ENCODE measurements around the gene SOST.

SOST gene

GRCh38 chr17:43737722-43738121 lies 20.9 kb downstream of the SOST start:
- H3K27ac ChIP-seq: no peak overlapping the region
- TF ChIP-seq CTCF (conservative IDR thresholded peaks at IDR 0.05): no peak

- H3K27ac ChIP-seq: no peak overlapping the region
- no peak for TF ChIP-seq CTCF (conservative IDR thresholded peaks at IDR 0.05)
These were observed 22.2 kb downstream of the SOST start for GRCh38 chr17:43736389-43736788.

- H3K27ac ChIP-seq: no peak overlapping the region
- TF ChIP-seq CTCF (conservative IDR thresholded peaks at IDR 0.05): no peak
These were observed 24.2 kb downstream of the SOST start for GRCh38 chr17:43734376-43734775.

GRCh38 chr17:43733956-43734355 lies 24.6 kb downstream of the SOST start:
- no peak for TF ChIP-seq CTCF (conservative IDR thresholded peaks at IDR 0.05)
- H3K27ac ChIP-seq: no peak overlapping the region

- H3K27ac ChIP-seq: no peak overlapping the region
- TF ChIP-seq CTCF (conservative IDR thresholded peaks at IDR 0.05): no peak
These were observed 25.6 kb downstream of the SOST start for GRCh38 chr17:43732958-43733357.

- H3K27ac ChIP-seq: no peak overlapping the region
- TF ChIP-seq CTCF (conservative IDR thresholded peaks at IDR 0.05): no peak
These were observed 30.5 kb downstream of the SOST start for GRCh38 chr17:43728081-43728480.

GRCh38 chr17:43723697-43724359 lies 34.8 kb downstream of the SOST start:
- H3K27ac ChIP-seq: no peak overlapping the region
- TF ChIP-seq CTCF (conservative IDR thresholded peaks at IDR 0.05): no peak

Measured in VCaP (cell line).